ENCODE data around the gene REXO4. TPM values are rescaled to one million over a fixed set of nuclear protein-coding genes. Genes with fewer than 3 reads are reported as not detected.

Gene REXO4
- total RNA-seq, 4 donors from 2014 or later, result 12.1 to 21.9 (median 16.0) TPM

GRCh38 chr9:133357656-133358055 is 60.2 kb downstream of the REXO4 start:
- H3K27ac ChIP-seq, result no peak overlapping the region
- no peak for DNase-seq
- 87% methylated on average over 14 of the region's 14 CpGs; no CpG with 5 or more reads in 1 of the 2 donors for WGBS, 2 donors (ENCODE audit: low coverage in 1 of 2)
- H3K36me3 ChIP-seq, result peaks cover 0 to 12% (median 3%) of the 10 kb centered on the region in 4 donors
- no peak for TF ChIP-seq POLR2A (IDR thresholded peaks at IDR 0.05)
- TF ChIP-seq CTCF (IDR thresholded peaks at IDR 0.05), result no peak
- no peak for TF ChIP-seq POLR2AphosphoS5 (IDR thresholded peaks at IDR 0.05)
- TF ChIP-seq EP300 (IDR thresholded peaks at IDR 0.05; ENCODE audit: low read depth), result no peak
- H3K9me3 ChIP-seq, result no peaks in the 10 kb centered on the region
- intact Hi-C loops (cut with DNase I; ENCODE audit: low total_unique reads), result no loop called here
- no peak overlapping the region for H3K4me3 ChIP-seq
- in situ Hi-C loops (cut with MboI; ENCODE audit: low pct_ligation_motif_present in 1 of 4, low pct_unique_long_range_greater_than_20kb in 1 of 4, low sequenced_read_pairs in 3 of 4), result no loop called here
- peaks cover 12 to 25% (median 18%) of the 10 kb centered on the region in 4 donors for H3K4me1 ChIP-seq
- H3K27me3 ChIP-seq, result no peaks in the 10 kb centered on the region

DNA sequence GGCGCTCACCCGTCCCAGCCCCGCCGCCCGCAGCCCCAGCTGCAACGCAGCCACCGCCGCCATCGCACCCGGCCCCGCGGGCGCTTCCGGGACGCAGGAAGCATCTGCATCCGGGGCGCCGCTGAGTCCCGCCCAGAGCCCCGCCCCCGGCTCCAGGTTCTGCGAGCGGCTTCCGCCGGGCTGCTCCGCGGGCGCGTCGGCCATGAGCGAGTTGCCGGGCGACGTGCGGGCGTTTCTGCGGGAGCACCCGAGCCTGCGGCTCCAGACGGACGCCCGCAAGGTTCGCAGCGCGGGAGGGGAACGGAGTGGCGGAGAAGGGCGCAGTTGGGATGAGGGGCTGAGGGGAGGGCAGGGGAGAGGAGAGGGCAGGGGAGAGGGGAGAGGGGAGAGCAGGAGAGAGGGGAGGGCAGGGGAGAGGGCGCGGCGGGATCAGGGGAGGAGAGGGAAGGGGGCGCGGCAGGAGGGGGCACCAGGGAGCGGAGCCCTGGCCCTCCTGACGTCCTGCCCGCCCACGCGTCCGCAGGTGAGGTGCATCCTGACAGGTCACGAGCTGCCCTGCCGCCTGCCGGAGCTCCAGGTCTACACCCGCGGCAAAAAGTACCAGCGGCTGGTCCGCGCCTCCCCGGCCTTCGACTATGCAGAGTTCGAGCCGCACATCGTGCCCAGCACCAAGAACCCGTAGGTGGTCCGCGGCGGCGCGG is 61.3 kb downstream of the REXO4 start, which contains the start of the genes SURF1 and SURF2:
SURF1 (minus strand) TSS at position 97 of the 701 bp plus-strand sequence; CDS start at position 63, 34 bp downstream.
SURF2 (plus strand) TSS at position 160 of the 701 bp plus-strand sequence; CDS start at position 203, 43 bp downstream.
- H3K9me3 ChIP-seq, result no peaks in the 10 kb centered on the region
- intact Hi-C loops (cut with DNase I; ENCODE audit: low total_unique reads), result no loop called here
- in situ Hi-C loops (cut with MboI; ENCODE audit: low pct_ligation_motif_present in 1 of 4, low pct_unique_long_range_greater_than_20kb in 1 of 4, low sequenced_read_pairs in 3 of 4), result no loop called here
- H3K27me3 ChIP-seq, result no peaks in the 10 kb centered on the region
- peak within 1 kb of the TSS; percentile 77 to 95 (median 86) for H3K4me3 ChIP-seq
- 0 to 1% methylated on average over 3 to 45 of the region's 78 CpGs for WGBS, 2 donors (ENCODE audit: low coverage in 1 of 2)
- peak; percentile 93 for DNase-seq
- H3K27ac ChIP-seq, result peak within 1 kb of the TSS; percentile 81 to 92 (median 86)
- H3K4me1 ChIP-seq, result peaks cover 12 to 25% (median 18%) of the 10 kb centered on the region in 4 donors
- peak; percentile 51 for TF ChIP-seq POLR2A (IDR thresholded peaks at IDR 0.05)
- peak; percentile 70 to 93 (median 88) for TF ChIP-seq POLR2AphosphoS5 (IDR thresholded peaks at IDR 0.05)
- no peak for TF ChIP-seq EP300 (IDR thresholded peaks at IDR 0.05; ENCODE audit: low read depth)
- peak in 2 of 5 experiments; percentile 22 to 42 for TF ChIP-seq CTCF (IDR thresholded peaks at IDR 0.05)
- H3K36me3 ChIP-seq, result peaks cover 0 to 13% (median 5%) of the 10 kb centered on the region in 4 donors

Other genes with a start within 250 kb of the REXO4 start
- not detected for gene OBP2B, start 208.8 kb downstream of the REXO4 start, total RNA-seq
- 100 to 1,000 TPM in 3 of 4 donors, 10 to 100 TPM in 1; 77.4 to 199 (median 141) TPM for gene ABO, start 142.8 kb downstream of the REXO4 start, total RNA-seq
- 10 to 100 TPM; 18.1 to 61.3 (median 22.5) TPM for gene SURF6, start 81.8 kb downstream of the REXO4 start, total RNA-seq
- 10 to 100 TPM; 21.5 to 50.5 (median 25.4) TPM for gene MED22, start 69.9 kb downstream of the REXO4 start, total RNA-seq
- 1,000 to 10,000 TPM in 2 of 4 donors, 100 to 1,000 TPM in 2; 725 to 1,490 (median 1,034) TPM for gene RPL7A, start 69.8 kb downstream of the REXO4 start, total RNA-seq
- gene SURF1, start 61.5 kb downstream of the REXO4 start, total RNA-seq, result 10 to 100 TPM; 14.2 to 66.1 (median 50.2) TPM
- gene SURF2, start 61.5 kb downstream of the REXO4 start, total RNA-seq, result 10 to 100 TPM in 3 of 4 donors, 1 to 10 TPM in 1; 3.7 to 21.4 (median 17.9) TPM
- gene SURF4, start 42.0 kb downstream of the REXO4 start, total RNA-seq, result 100 to 1,000 TPM in 3 of 4 donors, 10 to 100 TPM in 1; 89.4 to 205 (median 147) TPM
- gene STKLD1, start 41.6 kb downstream of the REXO4 start, total RNA-seq, result 1 to 10 TPM in 1 of 4 donors, under 1 TPM in 1, not detected in 2; 0.68 to 1.5 TPM
- gene ADAMTS13, start 4.4 kb upstream of the REXO4 start, total RNA-seq, result 10 to 100 TPM in 2 of 4 donors, 1 to 10 TPM in 2; 2.6 to 12.7 (median 7.2) TPM
- 100 to 1,000 TPM in 1 of 4 donors, 10 to 100 TPM in 3; 44.6 to 153 (median 80.0) TPM for gene CACFD1, start 42.0 kb upstream of the REXO4 start, total RNA-seq
- gene SLC2A6, start 61.1 kb upstream of the REXO4 start, total RNA-seq, result 10 to 100 TPM in 1 of 4 donors, 1 to 10 TPM in 2, under 1 TPM in 1; 0.96 to 20.1 (median 3.4) TPM
- not detected for gene MYMK, start 106.9 kb upstream of the REXO4 start, total RNA-seq
- gene ADAMTSL2, start 116.7 kb upstream of the REXO4 start, total RNA-seq, result 1 to 10 TPM in 2 of 4 donors, under 1 TPM in 2; 0.64 to 2.4 (median 1.5) TPM
- gene FAM163B, start 191.4 kb upstream of the REXO4 start, total RNA-seq, result under 1 TPM in 1 of 4 donors, not detected in 3; 0.64 TPM
- gene DBH, start 218.4 kb upstream of the REXO4 start, total RNA-seq, result not detected

All from transverse colon (tissue), 4 donors.